SK-N-MC (cell line): ENCODE results near the gene DDX46.

ENCODE experiments used
- EZH2 ChIP-seq: fragments of 200-600 bp; sonication (generic); IDR thresholded peaks from one replicate; pipeline ENCODE4 v1.6.1; 2017; ENCODE audit warnings: antibody characterized with exemption
- FOXP2 ChIP-seq: optimal IDR thresholded peaks from 2 replicates; pipeline ENCODE3; 2011; ENCODE audit warnings: mild to moderate bottlenecking, moderate library complexity; ENCODE audit not compliant: insufficient read depth; ENCODE audit errors: extremely low read length, control extremely low read depth
- POLR2AphosphoS5 ChIP-seq: IDR thresholded peaks from 2 replicates; pipeline ENCODE4 v1.6.1; 2012; ENCODE audit warnings: mild to moderate bottlenecking, low read depth, low read length, borderline replicate concordance

- TF ChIP-seq POLR2AphosphoS5 (no peak), EZH2 (no peak), FOXP2 (no peak)
Observed at GRCh38 chr5:134784241-134784920, 25.8 kb downstream of the DDX46 start.
